ENCODE results near the gene ZNF580.

The ZNF580 gene, protein sequence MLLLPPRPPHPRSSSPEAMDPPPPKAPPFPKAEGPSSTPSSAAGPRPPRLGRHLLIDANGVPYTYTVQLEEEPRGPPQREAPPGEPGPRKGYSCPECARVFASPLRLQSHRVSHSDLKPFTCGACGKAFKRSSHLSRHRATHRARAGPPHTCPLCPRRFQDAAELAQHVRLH

DNA sequence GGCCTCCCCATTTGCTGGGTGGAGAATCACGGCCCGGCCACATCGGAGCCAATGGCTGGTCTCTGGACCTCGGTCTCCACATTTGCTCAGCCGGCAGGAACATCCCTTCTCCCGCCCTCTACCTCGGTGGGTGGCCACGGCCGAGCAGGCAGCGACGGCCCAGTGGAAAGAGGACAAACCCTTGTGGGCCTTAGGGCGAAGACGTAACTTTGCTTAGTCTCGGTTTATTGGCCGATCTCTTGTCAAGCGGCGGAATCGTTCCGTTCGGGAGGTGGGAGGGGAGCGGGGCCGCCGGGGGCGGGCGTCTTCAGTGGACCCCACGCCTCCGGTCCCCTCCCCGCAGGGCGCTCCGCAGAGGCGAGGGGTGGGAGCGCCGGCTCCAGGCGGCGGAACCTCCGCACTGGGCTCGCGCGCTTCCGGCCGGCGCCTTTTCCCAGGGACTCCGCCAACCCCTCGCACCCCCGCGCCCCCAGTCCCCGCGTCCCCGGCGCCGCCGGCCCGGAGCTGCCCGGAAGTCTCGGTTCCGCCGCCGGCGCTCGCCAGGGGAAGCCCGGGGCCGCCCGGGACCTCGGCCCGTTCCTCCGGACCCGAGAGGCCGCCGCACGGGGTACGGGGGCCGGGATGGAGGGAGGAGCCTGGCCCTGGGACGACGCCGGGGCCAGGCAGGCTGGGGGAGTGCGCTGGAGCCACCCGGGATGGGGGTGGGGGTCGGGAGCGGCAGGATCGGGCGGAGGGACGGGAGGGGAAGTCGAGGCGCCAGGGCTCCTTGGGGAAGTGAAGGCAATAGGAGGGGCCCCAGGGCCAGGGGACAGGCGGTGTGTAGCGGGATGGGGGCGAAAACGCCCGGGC lies at the start of gene ZNF580:
ZNF580 (plus strand) TSS at position 426 of the 849 bp plus-strand sequence. CDS start 1,507 bp downstream, outside the sequence.
- H3K27me3 Mint-ChIP-seq = no peaks in the 10 kb centered on the region
- H3K27ac Mint-ChIP-seq = peak within 1 kb of the TSS; percentile 90
- no peaks in the 10 kb centered on the region for H3K9me3 Mint-ChIP-seq (ENCODE audit: low read depth)
- peak within 1 kb of the TSS; percentile 96 for H3K4me3 Mint-ChIP-seq
- H3K4me1 Mint-ChIP-seq (ENCODE audit: low read depth) = peaks cover 56% of the 10 kb centered on the region
- peaks cover 8% of the 10 kb centered on the region for H3K36me3 Mint-ChIP-seq

DNA sequence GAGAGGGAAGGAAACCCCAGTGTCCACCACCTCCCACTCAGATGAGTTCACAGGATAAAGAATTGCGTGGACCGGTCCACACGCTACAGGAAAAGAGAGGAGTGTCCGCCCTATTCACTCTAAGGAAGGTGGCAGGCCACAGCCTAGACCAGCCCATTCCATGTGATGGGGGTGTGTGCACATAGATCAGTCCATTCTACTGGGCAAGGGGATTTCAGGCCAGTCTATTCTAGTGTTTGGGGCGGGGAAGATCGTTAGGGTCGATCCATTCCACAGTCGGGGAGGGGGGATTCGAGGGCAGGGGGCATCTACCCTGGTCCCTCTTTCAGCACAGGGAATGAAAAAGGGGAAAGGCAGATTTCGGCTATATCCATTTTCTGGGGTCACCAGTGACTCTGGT lies 49.2 kb upstream of the ZNF580 start:
- Mint-ChIP-seq H3K27me3 (no peaks in the 10 kb centered on the region), H3K36me3 (peaks cover 18% of the 10 kb centered on the region), H3K27ac (no peak overlapping the region), H3K4me1 (ENCODE audit: low read depth) (peaks cover 22% of the 10 kb centered on the region), H3K9me3 (ENCODE audit: low read depth) (no peaks in the 10 kb centered on the region), H3K4me3 (no peak overlapping the region)

DNA sequence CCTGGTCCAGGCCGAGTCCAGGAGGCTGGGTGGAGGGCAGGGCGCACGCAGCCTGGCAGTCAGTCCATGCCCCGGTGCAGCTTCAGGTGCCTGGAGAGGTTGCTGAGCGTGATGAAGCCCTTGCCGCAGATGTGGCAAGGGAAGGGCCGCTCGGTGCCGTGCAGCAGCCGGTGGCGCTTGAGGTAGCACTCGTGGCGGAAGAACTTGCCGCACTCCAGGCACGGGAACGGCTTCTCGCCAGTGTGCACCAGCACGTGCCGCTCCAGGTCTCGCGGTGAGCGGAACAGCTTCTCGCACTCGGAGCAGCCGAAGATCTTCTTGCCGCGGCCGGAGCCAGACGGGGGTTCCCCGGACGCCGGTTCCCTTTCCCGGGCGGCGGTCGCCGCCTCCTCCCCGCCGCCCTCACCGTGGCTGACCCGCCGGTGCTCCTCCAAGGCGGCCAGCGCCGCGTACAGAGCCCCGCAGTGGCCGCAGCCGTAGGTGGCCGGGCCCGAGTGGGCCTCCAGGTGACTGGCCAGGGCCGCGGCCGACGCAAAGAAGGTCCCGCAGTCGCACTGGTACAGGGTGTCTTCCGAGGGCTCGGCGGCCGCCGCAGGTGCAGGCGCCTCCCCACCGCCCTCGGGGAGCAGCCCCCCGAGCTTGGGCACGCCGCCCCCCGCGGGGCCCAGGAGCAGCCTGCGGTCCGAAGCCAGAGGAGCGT lies 48.3 kb upstream of the ZNF580 start:
- H3K4me1 Mint-ChIP-seq (ENCODE audit: low read depth) = peaks cover 13% of the 10 kb centered on the region

DNA sequence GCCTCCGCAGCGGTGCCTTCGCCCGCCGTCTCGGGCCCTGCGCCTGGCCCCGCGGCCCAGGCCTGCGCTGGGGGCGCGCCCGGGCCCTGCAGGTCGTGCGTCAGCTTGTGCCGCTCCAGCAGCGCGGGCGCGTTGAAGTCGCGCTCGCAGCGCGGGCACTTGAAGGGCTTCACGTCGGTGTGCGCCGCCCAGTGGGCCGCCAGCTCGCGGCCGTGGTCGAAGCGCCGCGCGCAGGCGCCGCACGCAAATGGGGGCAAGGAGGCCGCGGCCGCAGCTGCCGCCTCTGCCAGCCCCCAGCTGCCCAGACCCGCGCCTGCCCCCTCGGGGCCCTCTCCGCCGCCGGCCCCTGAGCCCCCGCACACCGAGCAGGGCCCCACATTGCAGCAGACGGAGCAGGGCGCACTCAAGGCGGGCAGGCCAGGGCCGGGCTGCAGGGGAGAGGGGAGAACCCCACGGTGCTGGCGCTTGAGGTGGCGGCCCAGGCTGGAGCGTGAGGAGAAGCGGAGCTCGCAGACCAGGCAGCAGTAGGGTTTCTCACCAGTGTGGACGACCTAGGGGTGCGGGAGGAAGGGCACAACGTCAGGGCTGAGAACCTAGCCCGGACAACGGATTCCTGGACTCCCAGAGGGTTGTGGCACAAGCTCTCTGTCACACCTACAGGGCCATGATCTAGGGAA lies 47.6 kb upstream of the ZNF580 start:
- Mint-ChIP-seq H3K36me3 (peaks cover 23% of the 10 kb centered on the region), H3K27ac (no peak overlapping the region), H3K27me3 (no peaks in the 10 kb centered on the region), H3K9me3 (ENCODE audit: low read depth) (no peaks in the 10 kb centered on the region), H3K4me3 (no peak overlapping the region), H3K4me1 (ENCODE audit: low read depth) (peaks cover 12% of the 10 kb centered on the region)

More for the DNA sequence above, 48.3 kb upstream of the ZNF580 start:
- no peaks in the 10 kb centered on the region for H3K27me3 Mint-ChIP-seq
- peaks cover 21% of the 10 kb centered on the region for H3K36me3 Mint-ChIP-seq
- no peak overlapping the region for H3K4me3 Mint-ChIP-seq
- H3K27ac Mint-ChIP-seq = no peak overlapping the region
- no peaks in the 10 kb centered on the region for H3K9me3 Mint-ChIP-seq (ENCODE audit: low read depth)

DNA sequence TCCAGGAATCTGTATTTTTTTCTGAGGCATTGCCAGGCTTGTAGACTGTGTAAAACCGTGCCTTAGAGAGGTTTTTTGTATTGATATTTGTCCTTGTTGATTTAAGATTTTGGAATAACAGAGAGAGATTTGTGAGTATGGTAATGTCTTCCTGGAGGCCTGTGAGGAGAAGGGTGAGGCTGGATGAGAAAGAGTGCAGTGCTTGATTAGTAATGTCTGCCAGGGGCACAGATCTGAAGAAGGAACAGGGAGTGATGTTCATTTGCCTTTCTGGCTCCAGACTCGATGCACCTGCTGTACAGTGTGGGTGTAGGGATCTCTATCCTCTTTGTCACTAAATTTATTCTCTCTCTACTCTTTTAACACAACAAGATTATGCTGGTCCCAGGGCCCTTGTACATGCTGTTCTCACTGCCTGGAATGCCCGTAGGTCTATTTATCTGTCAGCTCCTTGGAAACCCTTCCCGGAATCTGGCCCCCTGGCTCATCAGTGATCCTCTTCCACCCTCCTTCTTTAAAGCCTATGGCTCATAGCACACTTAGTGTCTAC lies 45.7 kb upstream of the ZNF580 start:
- no peaks in the 10 kb centered on the region for H3K27me3 Mint-ChIP-seq
- H3K4me3 Mint-ChIP-seq = no peak overlapping the region
- H3K4me1 Mint-ChIP-seq (ENCODE audit: low read depth) = peaks cover 10% of the 10 kb centered on the region
- H3K9me3 Mint-ChIP-seq (ENCODE audit: low read depth) = no peaks in the 10 kb centered on the region
- H3K36me3 Mint-ChIP-seq = peaks cover 25% of the 10 kb centered on the region
- peak overlapping the region; percentile 61 for H3K27ac Mint-ChIP-seq

DNA sequence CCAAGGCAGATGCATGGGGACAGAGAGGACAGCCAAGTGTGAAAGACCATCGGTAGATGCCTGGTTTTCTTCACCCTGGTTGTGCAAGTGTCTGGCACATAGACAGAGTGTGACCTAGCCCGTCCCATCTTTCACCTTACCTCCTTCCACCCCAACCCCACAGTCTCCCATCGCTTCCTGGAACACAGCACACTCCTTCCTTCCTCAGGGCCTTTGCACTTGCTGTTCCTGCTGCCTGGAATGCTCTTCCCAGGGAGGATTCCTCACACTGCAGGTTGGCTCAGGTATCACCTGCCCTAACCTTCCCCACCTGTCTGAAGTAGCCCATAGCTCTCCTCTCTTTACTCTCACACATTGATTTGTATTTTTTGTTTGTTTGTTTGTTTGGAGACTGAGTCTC lies 44.5 kb upstream of the ZNF580 start:
- peaks cover 24% of the 10 kb centered on the region for H3K36me3 Mint-ChIP-seq
- H3K4me3 Mint-ChIP-seq = no peak overlapping the region
- H3K27ac Mint-ChIP-seq = no peak overlapping the region
- H3K4me1 Mint-ChIP-seq (ENCODE audit: low read depth) = peaks cover 14% of the 10 kb centered on the region
- H3K9me3 Mint-ChIP-seq (ENCODE audit: low read depth) = no peaks in the 10 kb centered on the region
- no peaks in the 10 kb centered on the region for H3K27me3 Mint-ChIP-seq

DNA sequence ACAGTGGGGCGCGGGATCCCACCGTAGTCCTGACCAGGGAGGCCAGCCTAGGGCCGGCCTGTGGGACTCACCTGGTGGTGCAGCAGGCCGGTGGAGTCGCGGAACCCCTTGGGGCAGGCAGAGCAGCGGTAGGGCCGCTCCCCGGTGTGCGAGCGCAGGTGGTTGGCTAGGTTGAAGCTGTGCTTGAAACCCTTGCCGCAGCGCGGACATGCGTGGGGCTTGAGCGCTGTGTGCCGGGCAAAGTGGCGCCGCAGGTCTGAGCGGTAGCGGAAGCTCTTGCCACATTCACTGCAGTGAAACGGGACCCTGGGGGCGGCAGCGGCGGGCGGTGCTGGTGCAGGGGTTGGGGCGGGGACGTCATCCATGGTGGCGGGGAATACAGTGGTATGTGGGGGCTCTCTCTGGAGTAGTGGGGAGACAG lies 43.3 kb upstream of the ZNF580 start:
- H3K4me1 Mint-ChIP-seq (ENCODE audit: low read depth) = peaks cover 18% of the 10 kb centered on the region
- H3K4me3 Mint-ChIP-seq = no peak overlapping the region
- H3K27ac Mint-ChIP-seq = no peak overlapping the region
- H3K27me3 Mint-ChIP-seq = no peaks in the 10 kb centered on the region
- peaks cover 20% of the 10 kb centered on the region for H3K36me3 Mint-ChIP-seq
- H3K9me3 Mint-ChIP-seq (ENCODE audit: low read depth) = no peaks in the 10 kb centered on the region

DNA sequence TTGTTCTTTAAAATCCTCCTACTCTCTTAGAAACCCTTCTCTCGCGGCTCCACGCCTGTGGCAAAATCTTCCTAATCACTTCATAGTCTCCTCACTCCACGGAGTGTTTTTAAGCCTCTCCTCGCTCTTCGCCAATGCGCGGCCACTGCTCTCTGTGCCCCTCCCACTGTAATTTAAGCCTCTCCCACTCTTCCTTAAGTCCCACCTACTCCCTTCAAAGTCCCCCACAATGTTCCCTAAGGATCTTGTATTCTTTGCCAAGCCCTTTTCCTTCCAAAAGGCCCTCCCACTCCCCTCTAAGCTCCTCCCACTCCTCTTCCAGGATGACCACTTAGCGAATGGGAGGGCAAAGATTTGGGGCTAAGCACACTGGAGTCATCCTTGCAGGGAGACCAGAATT lies 42.8 kb upstream of the ZNF580 start:
- no peaks in the 10 kb centered on the region for H3K9me3 Mint-ChIP-seq (ENCODE audit: low read depth)
- no peak overlapping the region for H3K4me3 Mint-ChIP-seq

DNA sequence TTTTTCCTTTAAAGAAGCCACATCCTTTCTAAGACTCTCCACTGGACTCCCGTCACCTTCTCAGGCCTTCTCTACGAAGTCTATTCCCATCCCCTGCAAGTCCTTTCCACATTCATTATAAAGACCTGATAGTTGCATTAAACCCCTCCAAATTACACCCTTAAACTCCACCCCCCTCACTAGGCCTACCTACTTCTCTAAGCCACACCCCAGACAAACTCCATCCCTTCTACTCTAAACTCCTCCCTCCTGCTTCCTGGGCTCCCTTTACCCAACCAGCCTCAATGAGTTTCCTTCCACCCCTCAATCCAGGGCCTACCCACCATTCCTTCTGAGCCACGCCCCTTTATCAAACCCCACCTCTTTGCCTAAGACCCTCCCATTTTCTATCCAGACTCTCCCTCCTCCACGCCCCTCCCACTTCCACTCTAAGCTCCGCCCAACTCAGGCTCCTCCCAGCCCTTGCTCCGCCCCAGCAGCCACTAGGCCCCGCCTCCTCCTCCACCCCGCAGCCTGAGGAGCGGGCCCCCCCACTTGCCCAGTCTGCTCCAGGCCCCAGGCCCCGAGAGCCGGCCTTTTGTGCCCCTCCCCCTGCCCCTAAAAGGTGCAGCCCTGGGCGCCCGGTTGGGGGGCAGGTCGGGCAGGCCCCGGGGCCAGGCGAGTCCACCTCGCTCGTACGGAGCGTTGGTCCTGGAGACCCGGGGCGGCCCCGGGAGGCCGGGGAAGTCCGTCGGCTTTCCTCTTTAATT lies 41.9 kb upstream of the ZNF580 start:
- Mint-ChIP-seq H3K36me3 (peaks cover 20% of the 10 kb centered on the region), H3K4me1 (ENCODE audit: low read depth) (peaks cover 23% of the 10 kb centered on the region), H3K27ac (peak overlapping the region; percentile 100), H3K9me3 (ENCODE audit: low read depth) (no peaks in the 10 kb centered on the region), H3K4me3 (peak overlapping the region; percentile 99), H3K27me3 (no peaks in the 10 kb centered on the region)

More for the DNA sequence above, 42.8 kb upstream of the ZNF580 start:
- H3K27me3 Mint-ChIP-seq = no peaks in the 10 kb centered on the region
- H3K27ac Mint-ChIP-seq = no peak overlapping the region
- peaks cover 18% of the 10 kb centered on the region for H3K4me1 Mint-ChIP-seq (ENCODE audit: low read depth)
- peaks cover 20% of the 10 kb centered on the region for H3K36me3 Mint-ChIP-seq

DNA sequence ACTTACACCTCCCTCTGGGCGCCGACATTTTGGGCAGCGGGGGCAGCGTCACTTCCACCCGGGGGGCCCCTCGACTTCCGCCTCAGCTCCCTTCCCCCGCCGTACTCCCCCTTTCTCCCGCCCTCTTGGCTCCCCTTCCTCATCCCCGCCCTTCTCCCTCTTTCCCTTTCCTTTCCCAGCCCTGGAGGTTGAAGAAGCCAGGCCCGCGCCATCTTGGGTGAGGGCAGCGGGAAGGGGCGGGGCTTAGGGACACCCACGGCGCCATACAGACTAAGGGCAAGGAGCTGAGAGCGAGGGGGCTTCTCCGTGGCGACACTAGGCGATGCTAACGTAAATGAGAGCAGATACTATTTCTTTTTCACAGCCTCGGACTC lies 41.3 kb upstream of the ZNF580 start, which contains the start of gene FIZ1:
FIZ1 (minus strand) TSS at position 50 of the 374 bp plus-strand sequence. CDS start 1,652 bp downstream, outside the sequence.
- peaks cover 25% of the 10 kb centered on the region for H3K4me1 Mint-ChIP-seq (ENCODE audit: low read depth)

DNA sequence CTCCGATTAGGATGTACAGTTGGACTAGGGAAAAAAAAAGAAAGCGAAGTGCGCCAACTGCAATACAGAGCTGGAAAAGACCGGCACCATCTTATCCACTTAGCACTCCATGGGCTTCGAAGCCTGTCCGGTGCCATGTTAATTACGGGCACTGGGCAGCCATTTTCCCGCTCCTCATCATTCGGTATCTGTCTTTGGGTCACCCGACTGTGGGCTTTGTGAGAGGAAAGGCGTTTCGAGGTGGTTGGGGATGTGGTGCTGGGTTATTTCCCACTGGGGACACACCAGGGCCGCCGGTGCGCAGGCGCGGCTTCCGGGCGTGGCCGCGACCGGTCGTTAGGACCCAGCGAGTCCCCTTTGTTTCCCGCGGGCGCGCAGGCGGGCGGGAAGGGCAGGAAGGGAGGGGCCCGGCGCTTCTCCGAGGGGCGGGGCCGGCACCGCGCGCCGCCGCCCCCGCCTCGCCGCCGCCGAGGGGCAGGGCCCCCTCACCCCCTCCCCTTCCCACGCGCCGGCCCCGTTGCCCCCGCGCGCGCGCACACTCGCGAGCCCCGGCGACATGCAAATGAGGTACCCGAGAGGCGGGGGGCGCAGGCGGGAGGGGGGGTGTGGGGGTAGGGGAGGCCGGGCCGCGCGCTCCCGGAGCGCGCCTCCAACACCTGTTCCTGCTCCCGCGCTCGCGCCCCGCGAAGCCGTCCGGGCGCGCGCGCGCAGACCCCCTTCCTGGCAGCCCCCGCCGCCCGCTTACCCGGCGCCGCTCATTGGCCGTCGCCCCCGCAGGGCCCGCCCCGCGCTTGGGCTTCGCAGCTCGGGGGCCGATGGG lies 40.8 kb upstream of the ZNF580 start, which contains the start of gene ZNF524:
ZNF524 (plus strand) TSS at position 447 of the 820 bp plus-strand sequence. CDS start 1,825 bp downstream, outside the sequence.
- H3K4me1 Mint-ChIP-seq (ENCODE audit: low read depth) = peaks cover 29% of the 10 kb centered on the region

More for the DNA sequence above, 41.3 kb upstream of the ZNF580 start, which contains the start of gene FIZ1:
- Mint-ChIP-seq H3K4me3 (peak within 1 kb of the TSS; percentile 99), H3K27me3 (no peaks in the 10 kb centered on the region), H3K36me3 (peaks cover 20% of the 10 kb centered on the region), H3K27ac (peak within 1 kb of the TSS; percentile 100), H3K9me3 (ENCODE audit: low read depth) (no peaks in the 10 kb centered on the region)

DNA sequence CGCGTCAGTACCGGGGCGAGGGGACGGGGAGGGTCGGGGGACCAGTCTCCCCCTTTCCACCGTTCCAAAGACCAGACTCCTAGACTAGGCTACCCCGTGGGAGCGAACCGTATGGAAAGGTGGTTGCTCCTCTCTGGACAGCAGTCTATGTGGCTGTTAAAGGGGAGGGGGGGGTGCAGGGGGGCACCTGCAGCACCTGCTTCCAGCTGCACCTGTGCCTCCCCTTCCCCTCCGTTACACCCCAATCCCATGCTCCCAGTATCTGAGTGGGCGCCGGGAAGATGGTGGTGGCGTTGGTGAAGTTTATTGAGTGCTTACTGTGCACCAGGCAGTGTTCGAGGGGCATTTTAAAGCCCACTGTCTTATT lies 40.2 kb upstream of the ZNF580 start:
- Mint-ChIP-seq H3K27ac (peak overlapping the region; percentile 81), H3K9me3 (ENCODE audit: low read depth) (no peaks in the 10 kb centered on the region), H3K4me3 (peak overlapping the region; percentile 87), H3K36me3 (peaks cover 10% of the 10 kb centered on the region), H3K27me3 (no peaks in the 10 kb centered on the region), H3K4me1 (ENCODE audit: low read depth) (peaks cover 27% of the 10 kb centered on the region)

More for the DNA sequence above, 40.8 kb upstream of the ZNF580 start, which contains the start of gene ZNF524:
- peak within 1 kb of the TSS; percentile 99 for H3K4me3 Mint-ChIP-seq
- H3K27ac Mint-ChIP-seq = peak within 1 kb of the TSS; percentile 100
- no peaks in the 10 kb centered on the region for H3K27me3 Mint-ChIP-seq
- H3K9me3 Mint-ChIP-seq (ENCODE audit: low read depth) = no peaks in the 10 kb centered on the region
- H3K36me3 Mint-ChIP-seq = peaks cover 16% of the 10 kb centered on the region

DNA sequence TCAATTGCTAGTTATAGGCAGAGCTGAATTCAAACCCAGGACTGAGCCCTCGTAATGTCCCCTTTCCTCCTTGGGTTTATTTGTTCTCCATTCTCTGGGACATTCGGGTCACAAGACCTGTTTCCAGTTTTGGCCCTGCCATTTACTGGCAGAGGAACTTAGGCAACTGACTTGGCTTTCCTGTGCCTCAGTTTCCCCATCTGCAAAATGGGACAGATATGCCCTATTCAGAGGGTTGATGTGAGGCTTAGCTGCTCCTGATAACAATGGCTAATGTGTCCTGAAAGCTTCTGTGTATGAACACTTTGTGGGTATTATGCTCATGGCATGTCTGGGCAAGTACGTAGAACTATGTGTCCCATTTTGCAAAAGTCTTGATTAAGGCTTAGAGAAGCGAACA lies 39.7 kb upstream of the ZNF580 start:
- Mint-ChIP-seq H3K9me3 (ENCODE audit: low read depth) (no peaks in the 10 kb centered on the region), H3K4me1 (ENCODE audit: low read depth) (peaks cover 28% of the 10 kb centered on the region), H3K36me3 (peaks cover 8% of the 10 kb centered on the region), H3K27me3 (no peaks in the 10 kb centered on the region), H3K27ac (peak overlapping the region; percentile 81), H3K4me3 (peak overlapping the region; percentile 87)

Measured in activated naive CD8-positive, alpha-beta T cell (primary cell).